Measurements from ENCODE around the gene ADORA1.

ADORA1 gene

DNA sequence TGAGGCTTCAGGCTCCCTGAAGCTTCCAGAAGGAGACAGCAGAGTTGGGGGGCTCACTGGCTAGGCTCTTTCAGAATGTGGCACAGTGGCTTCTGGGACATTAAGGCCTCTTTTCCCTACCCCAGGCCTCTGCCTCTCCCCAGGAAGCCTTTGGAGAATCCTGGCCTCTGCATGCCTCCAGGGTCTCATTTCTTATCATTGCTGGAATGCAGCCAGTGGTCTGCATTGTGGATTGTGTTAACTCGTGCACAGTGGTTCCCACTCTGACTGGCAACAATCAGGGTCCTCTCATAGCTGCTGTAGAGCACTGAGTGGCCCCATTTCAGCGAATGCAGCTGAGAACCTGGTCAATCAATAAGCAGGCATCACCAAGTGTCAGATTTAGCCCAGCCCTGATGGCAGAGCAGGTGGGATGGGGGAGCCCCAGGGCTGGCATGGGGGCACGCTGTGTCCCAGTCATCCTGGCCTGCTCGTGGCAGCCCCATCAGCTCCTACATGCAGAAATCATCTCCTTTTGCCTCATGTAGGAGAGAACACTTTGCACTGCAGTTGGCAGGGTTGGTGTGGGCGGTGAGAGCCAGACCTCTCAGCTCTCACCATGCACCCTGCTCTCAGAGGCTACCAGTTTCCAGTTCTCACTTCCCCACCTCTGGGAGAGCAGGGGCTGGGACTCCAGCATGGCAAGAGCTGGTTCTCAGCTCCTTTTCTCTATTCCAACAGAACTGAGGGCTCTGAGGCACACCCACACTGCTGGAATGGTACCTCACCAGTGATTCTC is 13.4 kb downstream of the ADORA1 start:
- no peak for DNase-seq (ENCODE audit: low read depth)

DNA sequence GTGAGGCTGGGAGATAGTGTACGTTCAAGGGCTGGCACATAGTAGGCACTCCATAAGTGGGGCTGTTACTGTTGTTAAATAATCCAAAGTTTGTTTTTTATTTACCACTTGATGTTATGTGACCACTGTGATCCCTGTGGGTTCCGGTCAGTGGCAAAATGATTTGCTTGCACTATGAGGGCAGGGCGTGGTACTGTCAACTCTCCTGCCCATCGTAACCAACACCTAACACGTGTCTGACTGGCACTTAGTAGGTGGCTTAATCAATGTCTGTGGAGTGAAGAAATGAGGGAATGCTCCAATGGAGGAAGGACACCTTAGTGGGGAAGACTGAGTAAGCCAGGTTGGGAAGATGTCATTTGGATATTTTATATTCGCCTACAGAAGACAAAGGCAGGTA is 14.6 kb downstream of the ADORA1 start:
- no peak for DNase-seq (ENCODE audit: low read depth)

- DNase-seq (ENCODE audit: low read depth) = no peak
Measured at GRCh38 chr1:203142684-203143408, 15.3 kb downstream of the ADORA1 start.

DNA sequence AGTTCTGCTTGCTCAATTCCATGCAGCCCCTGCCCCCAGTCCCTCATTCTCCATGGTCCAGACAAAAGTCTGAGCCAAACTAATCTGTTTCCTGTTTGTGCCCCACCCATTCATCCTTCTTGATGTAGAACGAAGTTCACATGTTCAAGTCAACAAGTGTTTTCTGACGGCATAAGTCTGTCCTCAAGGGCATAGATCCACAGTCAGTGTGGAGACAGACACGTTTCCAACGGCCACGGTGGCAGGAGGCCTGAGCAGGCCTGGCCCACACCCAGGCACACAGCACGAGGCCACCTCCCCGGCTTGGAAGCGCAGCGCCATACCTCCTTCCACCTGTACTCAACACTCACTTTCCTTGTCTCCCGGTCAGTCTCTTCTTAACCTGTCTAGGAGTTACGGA is 16.1 kb downstream of the ADORA1 start:
- no peak for DNase-seq (ENCODE audit: low read depth)

- peak; percentile 24 for DNase-seq (ENCODE audit: low read depth)
Measured at GRCh38 chr1:203144661-203145060, 17.1 kb downstream of the ADORA1 start.

- DNase-seq (ENCODE audit: low read depth) = no peak
Measured at GRCh38 chr1:203145321-203146041, 18.0 kb downstream of the ADORA1 start.

GRCh38 chr1:203146042-203146369 is 18.5 kb downstream of the ADORA1 start:
- DNase-seq (ENCODE audit: low read depth) = no peak

GRCh38 chr1:203146537-203146936 is 19.0 kb downstream of the ADORA1 start:
- no peak for DNase-seq (ENCODE audit: low read depth)

GRCh38 chr1:203147376-203147775 is 19.9 kb downstream of the ADORA1 start:
- DNase-seq (ENCODE audit: low read depth) = no peak

DNA sequence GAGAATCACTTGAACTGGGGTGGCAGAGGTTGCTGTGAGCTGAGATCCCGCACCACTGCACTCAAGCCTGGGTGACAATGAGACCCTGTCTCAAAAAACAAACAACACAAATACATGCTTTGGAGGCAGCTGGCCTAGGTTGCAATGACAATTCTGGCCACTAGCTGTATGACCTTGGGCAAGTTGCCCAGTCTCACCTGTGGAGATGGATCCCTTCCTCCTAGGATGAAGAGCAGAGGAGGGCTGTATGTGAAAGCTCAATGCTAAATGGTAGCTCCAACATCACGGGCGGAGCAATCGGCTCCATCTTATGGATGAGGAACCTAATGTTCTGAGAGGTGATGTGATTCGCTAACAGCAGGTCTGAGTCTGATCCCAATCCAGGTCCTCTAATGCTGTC is 20.6 kb downstream of the ADORA1 start:
- DNase-seq (ENCODE audit: low read depth) = peak; percentile 29

GRCh38 chr1:203148579-203148978 is 21.1 kb downstream of the ADORA1 start:
- DNase-seq (ENCODE audit: low read depth) = no peak

DNA sequence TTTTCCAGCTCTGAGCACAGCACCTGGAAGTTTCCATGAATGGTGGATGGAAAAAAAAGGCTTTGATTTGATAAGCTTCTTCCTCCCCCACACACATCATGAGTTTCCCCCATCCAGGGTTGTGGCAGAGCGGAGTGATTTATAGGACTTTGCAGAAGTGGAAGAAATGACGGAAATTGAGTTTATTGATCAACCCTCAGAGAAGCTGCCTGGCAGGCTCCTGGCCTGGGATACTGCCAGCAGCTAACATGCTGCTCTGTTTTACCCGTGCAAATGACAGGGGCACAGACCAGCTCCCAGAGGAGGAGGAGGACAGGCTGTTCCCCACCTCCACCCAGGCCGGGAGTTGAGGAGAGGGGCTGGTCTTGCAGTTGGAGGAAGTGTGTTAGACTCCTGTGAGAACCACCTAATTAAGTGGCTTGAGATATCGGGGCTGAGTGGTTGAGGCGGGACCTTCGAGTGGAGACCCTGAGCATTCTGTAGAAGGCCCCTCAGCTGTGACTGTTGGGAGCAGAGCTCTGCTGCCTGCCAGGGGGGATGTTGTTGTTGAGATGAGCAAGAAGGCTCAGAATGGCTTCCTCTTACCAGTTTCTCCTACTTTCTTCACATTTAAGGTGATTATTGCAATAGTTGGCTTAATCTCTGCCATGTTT is 21.8 kb downstream of the ADORA1 start:
- DNase-seq (ENCODE audit: low read depth) = no peak

DNA sequence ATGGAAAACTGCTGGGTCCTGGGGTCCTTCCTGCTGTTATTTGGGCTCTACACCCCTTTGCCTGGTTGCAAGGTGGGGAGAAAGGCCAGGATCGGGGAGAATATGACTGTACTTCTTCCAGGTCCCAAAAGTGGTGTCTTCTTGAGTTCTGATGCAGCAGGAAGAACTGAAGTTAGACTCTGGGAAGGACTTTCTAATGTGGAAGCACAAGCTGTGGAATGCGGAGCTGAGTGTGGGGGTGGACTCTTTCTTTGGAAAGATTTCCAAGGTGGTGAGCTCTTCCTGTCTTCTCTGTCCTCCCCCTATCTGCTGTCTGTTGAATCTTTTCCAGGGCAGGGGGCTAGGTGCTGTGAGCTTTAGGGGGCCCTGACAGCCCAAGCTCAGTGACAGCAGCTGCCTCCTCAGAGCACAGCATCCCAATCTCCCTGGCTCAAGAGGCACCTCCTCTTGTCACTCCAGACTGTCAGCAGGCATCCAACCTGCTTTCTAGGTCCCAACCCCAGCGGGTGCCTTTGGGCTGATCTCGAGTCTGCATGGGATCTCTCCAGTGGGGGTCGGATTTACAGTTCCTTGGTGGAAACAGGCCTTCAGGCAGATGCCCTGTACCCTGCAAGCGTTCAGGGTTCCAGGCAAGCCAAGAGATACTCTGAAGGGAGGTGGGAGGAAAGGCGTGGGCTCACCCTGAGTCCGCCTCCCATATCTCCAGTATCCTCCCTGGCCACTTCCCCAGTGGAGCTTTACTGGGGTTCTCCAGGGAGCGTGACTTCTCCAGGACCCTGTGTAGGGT is 23.2 kb downstream of the ADORA1 start:
- no peak for DNase-seq (ENCODE audit: low read depth)

DNA sequence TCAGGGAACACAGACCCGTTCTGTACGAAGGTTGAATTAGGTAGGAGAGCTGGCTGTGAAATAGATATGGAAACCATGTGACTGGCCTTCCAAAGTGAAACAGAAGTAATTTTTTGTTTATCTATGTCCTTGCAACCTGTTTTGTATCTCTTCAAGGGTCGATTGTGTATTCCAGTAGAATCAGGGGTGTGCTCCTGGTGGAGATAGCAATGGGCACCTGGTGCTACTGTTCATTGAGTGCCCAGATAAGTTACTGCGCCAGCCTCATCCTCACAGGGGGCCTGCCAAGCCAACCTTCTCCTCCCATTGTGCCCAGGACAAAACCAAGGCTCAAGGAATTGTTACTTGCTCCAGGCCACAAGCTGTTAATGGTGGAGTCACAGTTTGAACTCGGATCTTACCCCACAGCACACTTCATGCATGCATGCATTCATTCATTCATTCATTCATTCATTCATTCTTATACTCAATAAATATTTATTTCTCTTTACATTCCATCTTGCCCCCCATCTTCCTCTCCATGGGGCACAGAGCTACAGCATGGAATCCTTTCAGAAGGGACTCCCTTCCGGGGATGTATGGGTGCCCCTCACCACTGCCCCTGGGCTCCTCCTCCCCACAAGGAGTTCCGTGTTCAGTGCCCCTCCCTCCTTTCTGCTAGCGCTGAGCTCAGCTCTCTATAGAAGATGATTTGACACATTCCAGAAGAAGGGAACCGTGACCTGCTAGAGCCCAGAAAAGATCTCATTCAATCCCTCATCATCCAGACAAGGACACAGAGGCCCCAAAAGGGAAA is 24.0 kb downstream of the ADORA1 start:
- DNase-seq (ENCODE audit: low read depth) = no peak

GRCh38 chr1:203152158-203153034 is 24.9 kb downstream of the ADORA1 start:
- peak; percentile 16 for DNase-seq (ENCODE audit: low read depth)

DNA sequence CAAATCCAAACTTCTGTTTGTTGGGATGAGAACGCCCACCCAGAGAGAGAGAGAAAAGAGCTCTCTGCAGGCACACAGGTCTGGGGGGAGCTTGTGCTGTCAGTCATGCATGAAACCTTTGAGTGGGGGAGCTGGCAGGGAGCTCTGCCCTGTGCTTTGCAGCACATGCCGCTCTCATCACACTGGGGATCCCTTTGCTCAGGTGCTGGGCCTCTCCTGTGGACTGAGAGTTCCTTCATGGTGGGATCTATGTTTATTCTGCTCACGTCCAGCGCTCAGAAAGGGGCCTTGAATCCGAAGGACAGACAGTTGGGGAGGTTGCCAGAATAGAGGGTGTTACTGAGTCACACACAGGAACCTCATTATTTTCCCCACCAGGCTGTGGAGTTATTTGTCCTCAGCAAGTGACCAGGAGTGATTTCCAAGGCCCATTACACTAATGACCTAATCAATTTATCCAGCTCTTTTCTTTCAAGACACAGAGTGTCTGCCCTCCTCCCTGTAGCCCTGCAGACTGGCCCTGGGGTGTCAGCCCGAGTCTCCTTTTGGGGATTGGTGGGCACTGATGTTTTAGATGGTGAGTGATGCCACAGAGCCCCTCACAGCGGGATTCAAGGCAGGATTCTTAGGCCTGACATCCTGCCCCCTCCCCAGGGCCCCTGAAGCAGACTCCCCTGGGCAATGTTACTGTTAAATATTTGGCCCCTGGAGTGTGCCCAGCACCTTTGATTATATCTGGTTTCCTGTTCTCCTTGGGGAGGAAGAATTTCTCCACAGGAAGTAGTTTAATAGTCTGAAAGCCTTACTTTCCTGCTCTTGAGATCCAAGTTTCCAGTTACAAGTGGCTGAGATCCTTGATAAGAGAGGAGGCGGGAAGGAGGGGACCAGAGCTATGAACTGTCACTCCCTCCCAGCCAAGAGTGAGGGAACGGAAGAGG is 25.8 kb downstream of the ADORA1 start:
- DNase-seq (ENCODE audit: low read depth) = no peak

- DNase-seq (ENCODE audit: low read depth) = peak; percentile 82
Measured at GRCh38 chr1:203153989-203154821, 26.7 kb downstream of the ADORA1 start.

DNA sequence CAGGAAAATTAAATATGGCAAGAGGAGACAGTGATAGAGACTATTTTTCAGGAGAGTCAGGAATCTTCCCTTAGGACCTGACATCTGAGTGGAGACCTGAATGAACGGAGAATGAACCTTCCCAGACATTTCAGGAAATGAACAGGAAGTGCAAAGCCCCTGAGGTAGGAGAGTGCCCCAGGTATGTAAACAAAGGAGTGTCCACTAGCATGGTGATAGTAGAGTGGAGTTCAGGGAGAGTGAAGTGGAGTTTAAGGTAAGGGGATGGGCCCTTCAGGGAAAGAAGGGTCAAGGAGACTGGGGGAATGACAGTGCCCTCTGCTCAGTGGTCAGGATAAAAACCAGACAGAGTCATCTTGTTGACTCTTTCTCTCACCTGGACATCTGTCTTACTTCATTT is 28.8 kb downstream of the ADORA1 start:
- no peak for DNase-seq (ENCODE audit: low read depth)
